Kidney (tissue), 14 donors: ENCODE data around the gene IL17C. TPM values are rescaled to one million over a fixed set of nuclear protein-coding genes. Genes with fewer than 3 reads are reported as not detected.

Experiments
- DNase-seq, 5 donors: peaks; one replicate each; pipeline ENCODE4 v3.0.0-alpha.2; 2013 to 2020
- FAIRE-seq: peaks from 2 replicates; lab custom pipeline; 2012; peaks lifted over from hg19 to GRCh38; lab: Jason Lieb, UNC
- H3K27ac ChIP-seq, 2 donors: one replicate each; pipeline ENCODE4 v1.7.0; 2013; ENCODE audit warnings: low read depth in 2 of 2, low read length in 2 of 2, inconsistent platforms in 1 of 2
- H3K27me3 ChIP-seq: one replicate; pipeline ENCODE4 v1.7.1; 2013; ENCODE audit warnings: low read length, inconsistent platforms; ENCODE audit not compliant: control insufficient read depth, insufficient read depth
- H3K36me3 ChIP-seq, 3 donors: one replicate each; pipeline versions ENCODE4 v1.7.0 to v1.7.1; 2013; ENCODE audit warnings: low read length in 3 of 3, control low read depth in 1 of 3, inconsistent platforms in 1 of 3; ENCODE audit not compliant: insufficient read depth in 3 of 3, control insufficient read depth in 2 of 3
- H3K4me1 ChIP-seq, 3 donors: one replicate each; pipeline versions ENCODE4 v1.7.0 to v1.7.1; 2013; ENCODE audit warnings: low read length in 3 of 3, inconsistent platforms in 1 of 3, low read depth in 1 of 3; ENCODE audit not compliant: control insufficient read depth in 2 of 3, insufficient read depth in 2 of 3
- H3K4me3 ChIP-seq, 3 donors: one replicate each; pipeline versions ENCODE4 v1.7.0 to v1.8.1; 2013; ENCODE audit warnings: low read length in 3 of 3, control low read depth in 1 of 3, inconsistent platforms in 1 of 3
- H3K9ac ChIP-seq, 3 donors: one replicate each; pipeline versions ENCODE4 v1.7.0 to v1.7.1; 2013; ENCODE audit warnings: low read length in 3 of 3, control low read depth in 1 of 3, inconsistent platforms in 1 of 3
- H3K9me3 ChIP-seq, 3 donors: one replicate each; pipeline versions ENCODE4 v1.7.0 to v1.7.1; 2013; ENCODE audit warnings: low read length in 3 of 3, control low read depth in 1 of 3, inconsistent platforms in 1 of 3; ENCODE audit not compliant: control insufficient read depth in 2 of 3, insufficient read depth in 1 of 3
- intact Hi-C: fragments of 100-400 bp; cut with DNase I; formaldehyde crosslinking; loops from one replicate; pipeline ENCODE4 v1.11.1; 2022
- polyA plus RNA-seq: library from polyadenylated mRNA; stranded (reverse); fragments of 350-450 nt; fragmentation: Illumina TruSeq; extraction: RNeasy Lipid Tissue Mini Kit (QIAGEN cat#74804); gene quantifications from one replicate; pipeline ENCODE4 v1.2.3, GENCODE V29; 2014; ENCODE audit warnings: low read depth, low replicate concordance; ENCODE audit not compliant: insufficient read depth
- total RNA-seq: library from RNA; stranded (reverse); fragmentation: NEBNext Ultra II Directional; extraction: Animal tissue kit (Norgen Biotek cat#: 25700); gene quantifications from one replicate; pipeline ENCODE4 v1.2.1, GENCODE V29; 2021
- TF ChIP-seq, protein P1 (sequence below): IDR thresholded peaks from 3 replicates; pipeline ENCODE4 v1.5.1; 2012; ENCODE audit warnings: mild to moderate bottlenecking, moderate library complexity, borderline replicate concordance; ENCODE audit not compliant: insufficient read depth; ENCODE audit errors: extremely low read depth
- donor health status: control.
- donor health status: control.
- donor health status: control.
- donor health status: control.
- donor health status: control.
- donor health status: DM: yes; HTN: yes; CAD: no.
- donor health status: Normal renal cell carcinoma (clear cell type).

IL17C gene
- total and polyA plus RNA-seq, 2 donors from 2014 or later, result not detected

DNA sequence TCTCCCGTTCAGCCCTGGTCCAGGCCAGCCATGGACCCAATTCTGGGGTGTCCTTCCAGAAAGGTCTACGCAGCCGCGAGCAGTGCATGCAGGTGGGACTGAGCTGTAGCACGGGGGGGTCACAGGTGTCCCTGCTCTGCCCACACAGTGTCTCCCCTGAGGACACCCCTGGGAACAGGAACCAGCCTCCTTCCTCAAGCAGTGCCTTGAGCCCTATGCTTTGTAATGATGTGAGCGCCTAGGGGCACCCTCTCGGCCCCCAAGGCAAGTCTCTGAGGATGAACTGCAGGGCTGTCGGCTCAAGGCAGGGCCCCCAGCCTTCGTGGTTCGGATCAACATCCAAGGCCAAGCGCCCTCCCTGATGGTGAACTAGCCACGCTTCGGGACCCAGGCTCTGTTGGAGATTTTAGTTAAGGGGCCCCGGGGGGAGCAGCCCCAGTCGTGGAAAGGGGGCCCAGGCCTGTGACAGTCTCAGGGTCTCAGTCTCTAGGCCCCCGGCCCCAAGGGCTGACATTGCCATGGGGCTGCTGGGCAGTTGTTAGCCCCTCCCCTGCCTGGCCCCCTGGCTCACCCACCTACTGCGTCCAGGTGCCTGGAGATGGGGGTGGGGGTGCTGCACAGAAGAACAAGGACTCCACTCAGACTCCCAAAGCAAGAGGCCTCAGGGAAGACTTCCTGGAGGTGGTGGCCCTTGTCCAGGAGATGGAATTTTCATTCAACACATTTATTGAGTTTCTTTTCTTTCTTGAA lies 2.3 kb downstream of the IL17C start:
- FAIRE-seq, result no peak
- Histone ChIP-seq H3K27ac (no peak overlapping the region), H3K27me3 (peaks cover 6% of the 10 kb centered on the region), H3K4me3 (no peak overlapping the region), H3K9me3 (no peaks in the 10 kb centered on the region), H3K36me3 (no peaks in the 10 kb centered on the region), H3K4me1 (peaks cover 0 to 2% (median 0%) of the 10 kb centered on the region in 3 donors), H3K9ac (no peak overlapping the region)
- TF ChIP-seq, protein P1, sequence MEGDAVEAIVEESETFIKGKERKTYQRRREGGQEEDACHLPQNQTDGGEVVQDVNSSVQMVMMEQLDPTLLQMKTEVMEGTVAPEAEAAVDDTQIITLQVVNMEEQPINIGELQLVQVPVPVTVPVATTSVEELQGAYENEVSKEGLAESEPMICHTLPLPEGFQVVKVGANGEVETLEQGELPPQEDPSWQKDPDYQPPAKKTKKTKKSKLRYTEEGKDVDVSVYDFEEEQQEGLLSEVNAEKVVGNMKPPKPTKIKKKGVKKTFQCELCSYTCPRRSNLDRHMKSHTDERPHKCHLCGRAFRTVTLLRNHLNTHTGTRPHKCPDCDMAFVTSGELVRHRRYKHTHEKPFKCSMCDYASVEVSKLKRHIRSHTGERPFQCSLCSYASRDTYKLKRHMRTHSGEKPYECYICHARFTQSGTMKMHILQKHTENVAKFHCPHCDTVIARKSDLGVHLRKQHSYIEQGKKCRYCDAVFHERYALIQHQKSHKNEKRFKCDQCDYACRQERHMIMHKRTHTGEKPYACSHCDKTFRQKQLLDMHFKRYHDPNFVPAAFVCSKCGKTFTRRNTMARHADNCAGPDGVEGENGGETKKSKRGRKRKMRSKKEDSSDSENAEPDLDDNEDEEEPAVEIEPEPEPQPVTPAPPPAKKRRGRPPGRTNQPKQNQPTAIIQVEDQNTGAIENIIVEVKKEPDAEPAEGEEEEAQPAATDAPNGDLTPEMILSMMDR, result no peak
- DNase-seq, result no peak
- intact Hi-C loops, result no loop called here

DNA sequence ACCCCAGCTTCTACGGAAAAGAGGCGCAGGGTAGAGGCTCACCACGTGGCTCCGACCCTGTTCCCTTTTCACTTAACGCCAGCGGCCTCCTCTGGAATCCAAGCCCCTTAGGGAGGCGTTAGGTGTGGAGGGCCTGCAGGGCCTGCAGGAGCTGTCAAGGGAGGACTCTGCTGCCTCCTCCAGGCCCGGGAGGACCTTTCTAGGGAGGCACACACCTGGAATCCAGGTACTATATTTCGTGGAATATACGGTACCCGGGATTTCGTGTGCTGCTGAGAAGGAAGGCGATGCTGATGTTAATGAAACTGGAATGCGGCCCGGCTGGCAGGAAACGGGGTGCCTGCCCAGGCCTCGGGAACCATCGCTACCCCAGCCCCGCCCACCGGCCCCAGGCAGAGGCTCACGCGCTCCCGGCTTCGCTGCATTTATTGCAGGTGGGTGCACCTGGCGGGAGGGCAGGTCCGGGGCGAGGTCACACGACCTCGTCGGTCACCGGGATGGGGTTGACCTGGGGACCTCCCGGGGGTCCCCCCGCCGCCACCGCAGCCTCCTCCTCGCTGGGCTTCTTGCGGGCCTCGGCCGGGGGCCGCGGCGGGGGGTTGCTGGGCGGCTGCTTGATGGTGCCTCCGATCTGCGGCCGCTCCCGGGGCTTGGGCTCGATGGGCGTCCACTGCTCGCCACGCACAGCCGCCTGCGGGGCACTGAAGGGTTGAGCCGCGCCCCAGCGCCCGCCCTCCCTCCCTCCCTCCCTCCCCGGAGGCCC lies 4.7 kb downstream of the IL17C start:
- no peak overlapping the region for H3K4me3 ChIP-seq
- H3K4me1 ChIP-seq, result peaks cover 0 to 2% (median 0%) of the 10 kb centered on the region in 3 donors
- intact Hi-C loops, result no loop called here
- H3K36me3 ChIP-seq, result no peaks in the 10 kb centered on the region
- TF ChIP-seq, protein P1, result no peak
- H3K27me3 ChIP-seq, result peaks cover 6% of the 10 kb centered on the region
- FAIRE-seq (no peak), DNase-seq (peak in 1 of 5 donors; percentile 60)
- no peak overlapping the region for H3K9ac ChIP-seq
- no peaks in the 10 kb centered on the region for H3K9me3 ChIP-seq
- no peak overlapping the region for H3K27ac ChIP-seq

DNA sequence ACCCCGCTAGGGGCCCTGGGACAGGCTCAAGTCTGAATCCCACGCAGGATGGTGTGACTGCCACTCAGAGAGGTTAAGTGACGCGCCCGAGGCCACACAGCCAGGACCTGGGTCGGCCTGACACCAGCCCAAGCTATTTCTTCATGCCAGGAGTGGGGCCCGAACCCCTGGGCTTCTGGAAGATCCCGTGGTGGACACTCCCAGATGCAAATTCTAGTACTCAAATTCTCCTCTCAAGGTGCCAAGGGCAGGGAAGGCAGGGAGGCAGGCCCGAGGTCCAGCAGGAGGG lies 5.2 kb downstream of the IL17C start:
- FAIRE-seq (no peak), DNase-seq (no peak)
- H3K9ac ChIP-seq, result no peak overlapping the region
- peaks cover 6% of the 10 kb centered on the region for H3K27me3 ChIP-seq
- peaks cover 0 to 2% (median 0%) of the 10 kb centered on the region in 3 donors for H3K4me1 ChIP-seq
- H3K4me3 ChIP-seq, result no peak overlapping the region
- TF ChIP-seq, protein P1, result no peak
- H3K9me3 ChIP-seq, result no peaks in the 10 kb centered on the region
- intact Hi-C loops, result no loop called here
- no peaks in the 10 kb centered on the region for H3K36me3 ChIP-seq
- no peak overlapping the region for H3K27ac ChIP-seq
